Mesothelial cell of epicardium (in vitro differentiated cells): ENCODE measurements around the gene OGFOD3. TPM values are rescaled to one million over a fixed set of nuclear protein-coding genes. Genes with fewer than 3 reads are reported as not detected.
A peak's percentile ranks its signal among the peaks of the same experiment; 100 is the strongest.

ENCODE experiments used
- DNase-seq, 2 experiments: peaks; one replicate each; pipeline ENCODE4 v3.0.0; 2021; ENCODE audit warnings: low spot score in 2 of 2; ENCODE audit not compliant: unreplicated experiment in 2 of 2
- H3K27ac Mint-ChIP-seq: 2 replicates; pipeline ENCODE4 v1.8.0; 2021; ENCODE audit warnings: mixed read lengths
- H3K27me3 Mint-ChIP-seq: 2 replicates; pipeline ENCODE4 v1.8.0; 2021; ENCODE audit warnings: low read depth, mixed read lengths
- H3K36me3 Mint-ChIP-seq: 2 replicates; pipeline ENCODE4 v1.8.0; 2021; ENCODE audit warnings: mixed read lengths
- H3K4me1 Mint-ChIP-seq: 2 replicates; pipeline ENCODE4 v1.8.0; 2021; ENCODE audit warnings: mixed read lengths
- H3K4me3 Mint-ChIP-seq: 2 replicates; pipeline ENCODE4 v1.8.0; 2021; ENCODE audit warnings: mild to moderate bottlenecking, moderate library complexity, mixed read lengths
- H3K9me3 Mint-ChIP-seq: 2 replicates; pipeline ENCODE4 v1.8.0; 2021; ENCODE audit warnings: mixed read lengths
- CTCF ChIP-seq: fragments of 200-600 bp; sonication (generic); IDR thresholded peaks from one replicate; pipeline ENCODE4 v1.5.0; 2021; ENCODE audit warnings: antibody characterized with exemption; ENCODE audit not compliant: unreplicated experiment
- total RNA-seq: library from RNA; stranded (reverse); gene quantifications from 3 replicates; pipeline ENCODE4 v1.2.1, GENCODE V29; 2021

The OGFOD3 gene
- total RNA-seq, 1 donor from 2014 or later, result 36.6 TPM

DNA sequence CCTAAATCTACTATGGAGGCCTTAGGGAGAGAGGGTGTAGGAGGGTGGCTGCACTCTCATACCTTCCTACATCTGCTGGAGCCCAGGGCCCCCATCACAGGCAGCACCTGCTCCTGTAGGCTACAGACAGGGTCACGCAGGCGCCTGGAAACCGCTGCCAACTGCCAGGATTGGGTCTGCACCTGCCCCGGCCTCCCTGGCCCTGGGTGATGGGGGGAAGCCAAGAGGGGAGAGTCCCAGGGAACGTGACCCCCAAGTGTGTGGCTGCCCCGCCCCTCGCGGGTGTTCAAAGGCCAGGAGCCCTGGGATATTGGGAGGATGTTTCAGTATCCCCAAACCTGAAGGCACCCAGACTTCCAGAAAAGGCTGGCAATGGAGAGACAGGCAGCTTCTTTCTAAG lies 64.9 kb downstream of the OGFOD3 start:
- no peak for DNase-seq
- no peak overlapping the region for H3K27ac Mint-ChIP-seq
- H3K4me1 Mint-ChIP-seq, result peaks cover 39% of the 10 kb centered on the region
- no peaks in the 10 kb centered on the region for H3K9me3 Mint-ChIP-seq
- peaks cover under 1% of the 10 kb centered on the region for H3K27me3 Mint-ChIP-seq
- H3K36me3 Mint-ChIP-seq, result no peaks in the 10 kb centered on the region
- no peak overlapping the region for H3K4me3 Mint-ChIP-seq
- TF ChIP-seq CTCF, result no peak

GRCh38 chr17:82351713-82352488 lies 66.5 kb downstream of the OGFOD3 start:
- no peaks in the 10 kb centered on the region for H3K27me3 Mint-ChIP-seq
- no peak overlapping the region for H3K4me3 Mint-ChIP-seq
- peak; percentile 99 for TF ChIP-seq CTCF
- peak; percentile 77 to 90 for DNase-seq
- H3K9me3 Mint-ChIP-seq, result no peaks in the 10 kb centered on the region
- no peaks in the 10 kb centered on the region for H3K36me3 Mint-ChIP-seq
- H3K27ac Mint-ChIP-seq, result no peak overlapping the region
- peaks cover 33% of the 10 kb centered on the region for H3K4me1 Mint-ChIP-seq

- no peak for TF ChIP-seq CTCF
- Mint-ChIP-seq H3K4me3 (no peak overlapping the region), H3K27ac (peak overlapping the region; percentile 57), H3K9me3 (no peaks in the 10 kb centered on the region), H3K27me3 (no peaks in the 10 kb centered on the region), H3K4me1 (peaks cover 33% of the 10 kb centered on the region), H3K36me3 (no peaks in the 10 kb centered on the region)
- no peak for DNase-seq
These were observed 67.1 kb downstream of the OGFOD3 start for GRCh38 chr17:82351254-82351712.

DNA sequence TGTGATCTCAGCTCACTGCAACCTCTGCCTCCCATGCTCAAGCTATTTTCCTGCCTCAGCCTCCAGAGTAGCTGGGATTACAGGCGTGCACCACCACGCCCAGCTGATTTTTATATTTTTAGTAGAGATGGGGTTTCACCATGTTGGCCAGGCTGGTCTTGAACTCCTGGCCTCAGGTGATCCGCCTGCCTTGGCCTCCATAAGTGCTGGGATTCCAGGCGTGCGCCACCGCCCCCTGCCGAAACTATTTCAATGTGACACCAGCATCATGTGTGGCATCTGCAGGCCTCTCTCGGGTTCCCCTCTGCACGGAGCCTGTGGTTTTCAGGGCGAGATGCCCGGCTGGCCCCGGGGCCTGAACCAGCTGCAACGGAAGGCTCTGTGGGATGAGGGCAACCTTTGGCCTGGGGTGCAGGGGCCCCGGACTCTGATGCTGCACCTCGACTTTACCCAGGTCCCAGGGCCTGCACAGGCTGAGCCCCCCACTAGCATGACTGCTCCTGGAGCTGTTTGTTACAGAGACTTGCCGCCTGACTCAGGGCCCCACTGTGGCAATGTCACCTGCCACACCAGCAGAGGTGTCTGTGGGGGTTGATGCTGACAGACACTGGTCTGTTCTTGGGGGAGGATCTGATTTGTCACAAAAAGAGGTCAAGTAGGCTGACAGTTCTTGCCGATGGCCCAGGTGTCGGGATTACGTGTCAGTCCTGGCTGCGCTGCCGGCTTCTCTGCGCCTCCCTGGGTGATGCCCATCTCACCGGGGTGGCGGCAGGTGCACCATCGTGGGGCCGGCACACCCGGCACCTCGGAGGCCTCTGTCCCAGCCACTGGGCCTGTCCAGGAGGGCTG lies 68.0 kb downstream of the OGFOD3 start:
- Mint-ChIP-seq H3K4me1 (peaks cover 25% of the 10 kb centered on the region), H3K27me3 (no peaks in the 10 kb centered on the region), H3K4me3 (no peak overlapping the region), H3K36me3 (no peaks in the 10 kb centered on the region), H3K9me3 (no peaks in the 10 kb centered on the region), H3K27ac (no peak overlapping the region)
- no peak for DNase-seq
- TF ChIP-seq CTCF, result no peak

DNA sequence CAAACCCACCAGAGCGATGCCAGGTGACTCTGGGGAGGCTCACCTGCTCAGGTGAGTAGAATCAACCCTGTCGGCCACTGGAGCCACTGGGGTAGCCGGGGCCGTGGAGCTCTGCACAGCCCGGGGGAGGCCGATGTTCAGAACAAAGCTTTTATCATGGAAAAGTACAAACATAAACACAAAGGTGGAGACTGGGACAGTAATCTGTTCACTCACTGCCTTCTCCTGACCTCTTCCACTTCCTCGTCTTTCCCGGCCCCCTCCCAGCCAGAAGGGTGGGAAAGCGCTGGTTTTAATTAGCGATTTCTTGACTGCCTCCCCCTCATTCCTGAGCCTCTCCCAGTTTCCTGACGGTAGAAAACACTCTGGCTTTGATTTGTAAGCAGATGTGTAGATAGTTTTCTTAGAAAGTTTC lies 69.1 kb downstream of the OGFOD3 start:
- no peaks in the 10 kb centered on the region for H3K27me3 Mint-ChIP-seq
- H3K9me3 Mint-ChIP-seq, result no peaks in the 10 kb centered on the region
- DNase-seq, result no peak
- TF ChIP-seq CTCF, result no peak
- H3K4me1 Mint-ChIP-seq, result peaks cover 30% of the 10 kb centered on the region
- H3K36me3 Mint-ChIP-seq, result no peaks in the 10 kb centered on the region
- H3K27ac Mint-ChIP-seq, result peak overlapping the region; percentile 93
- peak overlapping the region; percentile 28 for H3K4me3 Mint-ChIP-seq
